Measurements from ENCODE around the gene CYP4V2. TPM values are rescaled to one million over a fixed set of nuclear protein-coding genes. Genes with fewer than 3 reads are reported as not detected.

Gene CYP4V2
- total RNA-seq, 1 experiment from 2014 or later: 4.6 TPM

- DNase-seq: no peak
- Histone ChIP-seq H3K4me3 (no peak overlapping the region), H3K9me3 (replicated peaks) (no peaks in the 10 kb centered on the region), H3K36me3 (no peaks in the 10 kb centered on the region), H3K4me1 (no peaks in the 10 kb centered on the region), H3K27ac (no peak overlapping the region), H3K27me3 (no peaks in the 10 kb centered on the region)
Observed at GRCh38 chr4:186202490-186203140, 11.2 kb downstream of the CYP4V2 start.

- H3K9me3 ChIP-seq (replicated peaks): no peaks in the 10 kb centered on the region
- H3K36me3 ChIP-seq: no peaks in the 10 kb centered on the region
- no peaks in the 10 kb centered on the region for H3K27me3 ChIP-seq
- DNase-seq: no peak
- peak overlapping the region; percentile 47 for H3K4me3 ChIP-seq
- no peaks in the 10 kb centered on the region for H3K4me1 ChIP-seq
- no peak overlapping the region for H3K27ac ChIP-seq
Observed at GRCh38 chr4:186203406-186203805, 12.0 kb downstream of the CYP4V2 start.

DNA sequence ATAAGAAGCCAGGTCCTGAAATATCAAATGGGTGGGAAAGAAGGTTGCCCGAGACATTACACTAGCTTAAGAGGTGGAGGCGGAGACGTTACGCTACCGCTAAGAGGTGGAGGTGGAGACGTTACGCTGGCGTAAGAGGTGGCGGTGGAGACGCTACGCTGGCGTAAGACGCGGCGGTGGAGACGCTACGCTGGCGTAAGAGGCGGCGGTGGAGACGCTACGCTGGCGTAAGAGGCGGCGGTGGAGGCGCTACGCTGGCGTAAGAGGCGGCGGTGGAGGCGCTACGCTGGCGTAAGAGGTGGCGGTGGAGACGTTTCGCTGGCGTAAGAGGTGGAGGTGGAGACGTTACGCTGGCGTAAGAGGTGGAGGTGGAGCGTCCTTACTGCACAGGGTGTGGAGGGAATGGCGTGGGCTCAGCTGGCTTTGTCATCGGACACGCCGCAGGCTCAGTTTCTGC lies 12.8 kb downstream of the CYP4V2 start:
- Histone ChIP-seq H3K9me3 (replicated peaks) (no peaks in the 10 kb centered on the region), H3K27me3 (no peaks in the 10 kb centered on the region), H3K36me3 (no peaks in the 10 kb centered on the region), H3K27ac (no peak overlapping the region; the same call in 1 of the 2 replicates), H3K4me3 (peak overlapping the region; percentile 50), H3K4me1 (no peaks in the 10 kb centered on the region)
- peak; percentile 42 to 68 for DNase-seq

DNA sequence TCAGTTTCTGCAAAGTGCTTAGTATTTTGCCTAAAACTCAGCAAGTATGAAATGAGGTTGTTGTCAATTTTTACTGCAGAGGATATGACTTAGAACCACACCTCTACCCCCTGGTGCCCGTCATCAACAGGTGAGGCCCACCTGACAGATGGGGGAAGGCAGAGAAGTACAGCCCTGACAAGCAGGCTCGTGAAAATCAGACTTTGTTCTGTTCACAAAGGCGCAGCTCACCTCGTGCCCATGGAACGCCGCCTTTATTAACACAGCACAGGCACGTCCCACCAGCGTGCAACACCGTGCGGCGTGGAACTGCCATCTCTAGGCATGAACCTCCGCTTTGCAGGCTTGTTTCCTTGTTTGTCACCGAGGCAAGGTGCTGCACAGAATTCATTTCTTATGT lies 13.3 kb downstream of the CYP4V2 start:
- no peak for DNase-seq
- H3K4me3 ChIP-seq: peak overlapping the region; percentile 50
- no peaks in the 10 kb centered on the region for H3K4me1 ChIP-seq
- no peaks in the 10 kb centered on the region for H3K27me3 ChIP-seq
- H3K27ac ChIP-seq: no peak overlapping the region; the same call in 1 of the 2 replicates
- H3K36me3 ChIP-seq: no peaks in the 10 kb centered on the region
- H3K9me3 ChIP-seq (replicated peaks): no peaks in the 10 kb centered on the region

- no peak for DNase-seq
Observed at GRCh38 chr4:186205156-186205555, 13.8 kb downstream of the CYP4V2 start.

GRCh38 chr4:186216465-186217024 lies 25.2 kb downstream of the CYP4V2 start:
- no peaks in the 10 kb centered on the region for H3K36me3 ChIP-seq
- no peaks in the 10 kb centered on the region for H3K9me3 ChIP-seq (replicated peaks)
- H3K4me1 ChIP-seq: no peaks in the 10 kb centered on the region
- no peak overlapping the region for H3K27ac ChIP-seq
- H3K4me3 ChIP-seq: no peak overlapping the region
- no peaks in the 10 kb centered on the region for H3K27me3 ChIP-seq
- peak in 1 of 2 experiments; percentile 20 for DNase-seq

More at GRCh38 chr4:186205156-186205555, 13.8 kb downstream of the CYP4V2 start:
- H3K36me3 ChIP-seq: no peaks in the 10 kb centered on the region
- no peak overlapping the region for H3K27ac ChIP-seq
- no peaks in the 10 kb centered on the region for H3K4me1 ChIP-seq
- H3K9me3 ChIP-seq (replicated peaks): no peaks in the 10 kb centered on the region
- no peaks in the 10 kb centered on the region for H3K27me3 ChIP-seq
- H3K4me3 ChIP-seq: no peak overlapping the region

DNA sequence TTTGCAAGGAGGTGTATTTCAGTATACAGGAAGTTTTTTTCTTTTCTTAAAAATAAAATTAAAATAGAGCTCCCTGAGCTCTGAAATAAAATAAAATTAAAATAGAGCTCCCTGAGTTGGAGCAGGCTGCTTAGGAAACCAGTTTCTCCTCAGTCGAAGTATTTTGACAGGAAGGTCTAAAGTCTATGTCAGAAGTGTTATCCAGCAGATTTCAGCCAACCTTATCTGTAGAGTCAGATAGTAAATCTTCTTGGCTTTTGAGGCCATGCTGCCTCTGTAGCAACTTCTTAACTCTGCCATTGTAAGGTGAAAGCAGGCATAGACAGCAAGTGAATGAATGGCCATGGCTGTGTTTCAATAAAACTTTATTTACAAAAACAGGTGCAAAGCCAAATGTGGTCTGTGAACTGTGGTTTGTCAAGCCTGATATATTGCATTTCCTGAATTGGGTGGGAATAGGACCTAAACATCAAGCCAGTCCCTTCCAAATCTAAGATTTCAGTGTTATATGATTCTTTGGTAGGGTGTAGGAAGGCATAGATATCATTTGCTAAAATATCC lies 26.4 kb downstream of the CYP4V2 start:
- no peaks in the 10 kb centered on the region for H3K36me3 ChIP-seq
- H3K27me3 ChIP-seq: no peaks in the 10 kb centered on the region
- no peaks in the 10 kb centered on the region for H3K9me3 ChIP-seq (replicated peaks)
- no peak overlapping the region for H3K27ac ChIP-seq
- no peak overlapping the region for H3K4me3 ChIP-seq
- no peaks in the 10 kb centered on the region for H3K4me1 ChIP-seq
- no peak for DNase-seq

DNA sequence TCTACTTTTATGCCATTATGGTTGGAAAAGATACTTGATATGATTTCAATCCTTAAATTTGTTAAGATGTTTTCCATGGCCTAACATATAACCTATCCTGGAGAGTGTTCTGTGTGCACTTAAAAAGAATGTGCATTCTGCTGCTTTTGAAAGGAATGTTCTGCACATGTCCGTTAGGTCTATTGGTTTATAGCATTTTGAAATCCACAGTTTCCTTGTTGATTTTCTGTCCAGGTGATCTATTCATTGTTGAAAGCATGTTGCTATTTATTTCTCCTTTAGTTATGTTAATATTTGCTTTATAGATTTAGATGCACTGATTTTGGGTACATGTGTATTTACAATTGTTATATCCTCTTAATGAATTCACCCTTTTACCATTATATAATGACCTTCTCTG lies 30.3 kb downstream of the CYP4V2 start:
- Histone ChIP-seq H3K4me3 (no peak overlapping the region), H3K9me3 (replicated peaks) (no peaks in the 10 kb centered on the region)

GRCh38 chr4:186225848-186226247 lies 34.5 kb downstream of the CYP4V2 start:
- H3K4me1 ChIP-seq: peaks cover 4% of the 10 kb centered on the region; the same call in 1 of the 2 replicates
- H3K36me3 ChIP-seq: no peaks in the 10 kb centered on the region
- H3K27ac ChIP-seq: no peak overlapping the region
- no peaks in the 10 kb centered on the region for H3K27me3 ChIP-seq
- H3K9me3 ChIP-seq (replicated peaks): no peaks in the 10 kb centered on the region
- DNase-seq: no peak
- no peak overlapping the region for H3K4me3 ChIP-seq

More for the DNA sequence above, 30.3 kb downstream of the CYP4V2 start:
- H3K36me3 ChIP-seq: no peaks in the 10 kb centered on the region
- H3K4me1 ChIP-seq: no peaks in the 10 kb centered on the region
- no peak overlapping the region for H3K27ac ChIP-seq
- H3K27me3 ChIP-seq: no peaks in the 10 kb centered on the region
- DNase-seq: no peak

- Histone ChIP-seq H3K27ac (no peak overlapping the region), H3K9me3 (replicated peaks) (no peaks in the 10 kb centered on the region), H3K4me1 (peaks cover 4% of the 10 kb centered on the region; the same call in 1 of the 2 replicates), H3K36me3 (no peaks in the 10 kb centered on the region), H3K4me3 (no peak overlapping the region), H3K27me3 (no peaks in the 10 kb centered on the region)
- no peak for DNase-seq
Observed at GRCh38 chr4:186226521-186227189, 35.3 kb downstream of the CYP4V2 start.

- H3K4me3 ChIP-seq: no peak within 1 kb of the TSS
- H3K4me1 ChIP-seq: peaks cover 4% of the 10 kb centered on the region; the same call in 1 of the 2 replicates
- DNase-seq: peak in 1 of 2 experiments; percentile 63
- H3K9me3 ChIP-seq (replicated peaks): no peaks in the 10 kb centered on the region
- no peaks in the 10 kb centered on the region for H3K27me3 ChIP-seq
- no peak within 1 kb of the TSS for H3K27ac ChIP-seq
- no peaks in the 10 kb centered on the region for H3K36me3 ChIP-seq
Observed at GRCh38 chr4:186227221-186227620, 35.9 kb downstream of the CYP4V2 start, which contains the start of gene KLKB1. Gene KLKB1, plus strand, starts transcription at chr4:186227507. Its CDS starts 689 bp downstream, at chr4:186228196.

- no peak for DNase-seq
- H3K27me3 ChIP-seq: no peaks in the 10 kb centered on the region
Observed at GRCh38 chr4:186227744-186228513, 36.6 kb downstream of the CYP4V2 start.

DNA sequence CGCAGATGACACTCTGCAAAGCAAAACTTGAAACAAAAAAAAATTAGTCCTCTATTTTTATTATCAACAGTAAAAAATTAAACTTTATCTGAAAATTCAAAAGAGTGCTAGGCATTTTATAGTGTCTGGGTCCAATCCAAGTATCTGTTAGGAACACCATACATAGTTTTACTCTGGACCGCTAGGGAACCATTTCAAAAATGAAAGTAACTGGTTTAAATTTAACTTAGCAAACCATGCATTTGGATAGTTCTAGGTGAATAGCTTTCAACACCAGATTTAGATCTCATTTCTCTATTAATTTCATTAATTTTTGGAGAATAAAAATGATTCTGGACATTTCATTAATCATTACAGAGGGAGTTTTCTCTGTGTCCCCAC lies 37.1 kb downstream of the CYP4V2 start:
- Histone ChIP-seq H3K4me1 (peaks cover 4% of the 10 kb centered on the region; the same call in 1 of the 2 replicates), H3K36me3 (no peaks in the 10 kb centered on the region)
- no peak for DNase-seq

More at GRCh38 chr4:186227744-186228513, 36.6 kb downstream of the CYP4V2 start:
- H3K4me3 ChIP-seq: no peak overlapping the region
- H3K4me1 ChIP-seq: peaks cover 4% of the 10 kb centered on the region; the same call in 1 of the 2 replicates
- no peaks in the 10 kb centered on the region for H3K9me3 ChIP-seq (replicated peaks)
- H3K36me3 ChIP-seq: no peaks in the 10 kb centered on the region
- no peak overlapping the region for H3K27ac ChIP-seq

GRCh38 chr4:186234367-186234766 lies 43.0 kb downstream of the CYP4V2 start:
- H3K27me3 ChIP-seq: no peaks in the 10 kb centered on the region
- no peak for DNase-seq
- H3K9me3 ChIP-seq (replicated peaks): no peaks in the 10 kb centered on the region
- H3K4me1 ChIP-seq: no peaks in the 10 kb centered on the region
- no peaks in the 10 kb centered on the region for H3K36me3 ChIP-seq
- H3K4me3 ChIP-seq: no peak overlapping the region
- H3K27ac ChIP-seq: no peak overlapping the region

More for the DNA sequence above, 37.1 kb downstream of the CYP4V2 start:
- H3K9me3 ChIP-seq (replicated peaks): no peaks in the 10 kb centered on the region
- H3K4me3 ChIP-seq: no peak overlapping the region
- no peak overlapping the region for H3K27ac ChIP-seq
- no peaks in the 10 kb centered on the region for H3K27me3 ChIP-seq

Data from SJCRH30 (cell line).